GM19043 (cell line): ENCODE results near the gene TBC1D22A.

ENCODE experiments used
- ATAC-seq: cut with Tn5 transposase; IDR thresholded peaks from one replicate; pipeline ENCODE4 v1.9.1; 2021; ENCODE audit warnings: low read depth; ENCODE audit not compliant: unreplicated experiment

The TBC1D22A gene

DNA sequence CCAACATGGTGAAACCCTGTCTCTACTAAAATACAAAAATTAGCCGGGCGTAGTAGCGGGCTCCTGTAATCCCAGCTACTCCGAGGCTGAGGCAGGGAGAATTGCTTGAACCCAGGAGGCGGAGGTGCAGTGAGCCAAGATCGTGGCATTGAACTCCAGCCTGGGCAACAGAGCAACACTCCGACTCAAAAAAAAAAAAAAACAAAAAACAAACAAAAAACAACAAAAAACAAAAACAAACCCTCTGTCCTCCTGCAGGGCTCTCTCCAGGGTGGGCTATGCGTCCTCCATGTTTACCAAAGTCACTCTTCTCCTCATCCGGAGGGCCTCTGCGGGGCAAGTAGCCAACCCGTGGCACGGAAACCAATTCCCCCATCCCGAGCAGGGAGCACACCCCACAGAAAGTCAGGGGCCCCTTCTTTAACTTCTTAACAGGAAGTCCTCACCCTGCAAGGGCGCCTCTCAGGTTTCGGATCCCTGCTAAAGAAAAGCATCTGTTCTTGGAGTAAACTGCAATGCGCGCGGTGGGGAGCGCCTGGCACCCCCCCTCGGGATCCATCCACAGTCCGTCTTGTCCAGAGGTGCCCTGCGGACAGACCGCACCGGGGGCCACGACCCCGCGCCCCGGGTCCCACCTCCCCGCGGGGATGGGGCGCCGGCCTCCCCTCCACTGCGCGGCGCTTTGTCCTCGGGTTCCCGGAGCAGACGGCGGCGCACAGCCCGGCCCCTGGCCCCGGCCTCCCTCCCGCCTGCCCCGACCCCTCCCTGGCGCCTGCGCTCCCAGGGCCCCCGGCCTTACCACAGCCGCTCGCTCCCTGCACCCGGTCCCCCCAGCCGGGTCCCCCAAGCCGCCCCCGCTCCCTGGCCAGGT, 25.1 kb upstream of the TBC1D22A start:
- no peak for ATAC-seq

DNA sequence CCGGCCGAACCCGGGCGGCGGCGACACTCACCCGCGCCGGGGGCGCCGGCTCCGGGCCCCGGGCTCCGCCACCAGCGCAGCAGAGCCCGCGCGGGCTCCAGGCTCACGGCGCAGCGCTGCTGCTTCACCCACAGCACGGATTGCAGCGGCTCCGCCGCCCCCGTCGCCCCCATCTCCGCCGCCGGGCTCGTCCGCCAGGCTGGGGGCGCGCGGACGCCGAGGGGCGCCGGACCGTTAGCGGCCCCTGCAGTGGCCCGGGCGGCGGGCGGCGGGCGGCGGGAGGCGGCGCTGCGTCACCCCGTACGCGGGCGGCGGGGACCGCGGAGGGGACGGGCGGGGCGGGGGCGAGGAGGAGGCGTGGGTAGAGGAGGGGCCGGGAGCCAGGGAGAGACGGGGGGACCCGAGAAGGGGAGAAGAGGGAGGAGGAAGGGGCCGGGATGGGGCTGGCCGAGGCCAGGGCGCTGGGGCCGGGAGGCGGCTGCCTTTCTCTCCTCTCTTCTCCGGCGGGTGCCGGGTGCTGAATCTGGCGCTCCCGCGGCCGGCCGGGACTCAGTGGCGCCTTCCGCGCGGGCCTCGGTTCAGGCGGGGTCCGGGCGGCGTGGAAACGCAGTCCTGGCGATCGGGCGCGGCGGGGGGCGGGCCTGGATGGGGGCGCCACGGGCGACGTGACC, 24.3 kb upstream of the TBC1D22A start, which contains the start of gene CERK:
TSS of gene CERK (minus strand) at position 277 of the 671 bp plus-strand sequence. CDS start at position 173, 104 bp downstream.
- ATAC-seq, result no peak

DNA sequence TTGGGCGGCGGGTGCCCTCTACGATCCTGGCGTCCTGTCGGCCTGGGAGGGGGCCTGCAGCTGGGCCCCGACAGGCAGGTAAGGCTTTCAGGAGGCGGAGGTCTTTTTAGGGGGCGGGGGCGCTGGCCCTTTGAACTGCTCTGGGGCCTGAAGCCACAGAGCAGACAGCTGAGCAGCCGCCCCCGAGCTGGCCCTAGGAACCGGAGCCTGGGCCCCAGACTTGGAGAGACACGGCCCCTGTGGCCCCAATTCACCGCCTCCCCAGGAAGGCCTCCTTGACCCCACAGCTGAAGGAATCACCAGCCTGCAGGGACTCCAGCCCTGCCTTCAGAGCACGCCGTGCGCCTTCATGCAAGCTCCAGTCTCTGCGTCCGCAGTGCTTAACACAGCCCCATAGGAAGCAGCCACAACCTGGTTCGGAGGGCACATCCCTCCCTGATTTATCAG, 23.8 kb upstream of the TBC1D22A start:
- ATAC-seq, result no peak

DNA sequence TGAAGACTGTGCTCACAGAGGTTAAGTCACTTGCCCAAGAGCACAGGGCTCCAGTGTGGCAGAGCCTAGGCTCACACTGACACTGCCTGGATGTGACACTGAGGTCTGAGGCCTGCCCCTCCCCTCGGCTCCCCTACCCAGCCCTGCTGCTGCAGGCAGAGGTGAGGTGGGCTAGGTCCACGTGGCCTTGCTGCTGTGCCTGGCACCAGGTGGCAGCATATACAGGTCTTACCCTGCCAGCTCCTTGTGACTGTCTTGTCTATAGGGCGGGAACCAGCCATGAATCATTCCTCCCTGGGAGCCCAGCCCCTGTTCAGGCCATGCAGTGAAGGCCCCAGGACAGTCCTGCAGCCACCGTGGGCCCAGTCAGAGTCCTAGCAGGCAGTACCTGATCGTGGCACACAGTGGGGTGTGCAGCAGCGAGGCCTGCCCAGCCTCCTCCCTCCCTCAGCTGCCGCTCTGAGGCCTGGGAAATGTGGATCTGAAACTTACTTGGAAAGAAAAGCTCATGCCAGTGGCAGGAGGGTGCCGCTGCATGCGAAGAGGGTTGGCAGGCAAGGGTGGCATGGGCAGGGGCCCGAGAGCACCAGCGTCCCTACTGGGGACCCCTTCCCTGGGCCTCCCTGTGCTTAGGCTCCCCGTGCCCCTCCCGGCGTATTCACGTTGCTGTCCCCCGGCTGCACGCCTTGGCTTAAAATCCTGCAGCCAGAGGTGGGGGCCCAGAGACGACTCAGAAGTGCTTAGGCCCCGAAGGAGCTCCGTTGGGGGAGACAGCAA, 23.2 kb upstream of the TBC1D22A start:
- ATAC-seq, result no peak

DNA sequence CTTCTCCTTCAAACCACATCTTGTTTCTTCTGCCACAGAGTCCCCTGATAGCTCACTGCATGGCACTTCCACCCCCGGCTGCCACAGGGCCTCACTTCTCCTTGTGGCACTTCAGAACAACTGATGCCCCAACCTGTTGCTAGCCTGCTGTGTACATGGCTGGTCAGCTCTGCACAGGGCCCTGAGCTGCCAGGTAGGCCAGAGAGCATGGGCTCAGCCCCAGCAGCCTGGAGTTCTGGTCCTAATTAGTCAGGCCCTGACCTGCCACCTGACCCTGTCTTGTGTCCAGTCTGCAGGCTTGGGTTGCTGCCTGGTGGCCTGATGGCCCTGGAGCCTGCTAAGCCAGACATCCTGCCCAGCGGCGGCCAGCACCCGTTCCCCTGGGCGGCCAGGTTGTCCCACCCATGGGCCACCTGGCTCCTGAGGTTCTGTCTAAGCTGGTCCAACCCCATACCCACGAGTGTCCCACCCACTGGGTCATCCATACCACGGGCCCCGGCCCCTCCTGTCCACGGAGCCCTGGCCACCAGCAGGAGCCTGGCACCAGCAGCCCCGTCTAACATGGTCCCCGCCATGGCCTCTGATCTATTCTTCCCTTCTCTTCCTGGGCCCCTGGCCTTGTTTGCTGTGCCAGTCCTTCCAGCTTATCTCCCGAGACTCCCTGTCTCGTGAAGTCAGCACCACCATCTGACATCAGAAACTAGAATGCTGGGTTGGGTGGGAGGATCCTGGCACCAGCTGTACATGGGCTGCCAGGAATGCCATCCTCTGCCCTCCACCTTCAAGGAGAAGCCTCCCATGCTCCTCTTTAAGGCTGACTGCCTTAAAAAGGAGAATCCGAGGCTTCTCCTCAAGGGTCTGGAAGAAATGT, 21.3 kb upstream of the TBC1D22A start:
- no peak for ATAC-seq

DNA sequence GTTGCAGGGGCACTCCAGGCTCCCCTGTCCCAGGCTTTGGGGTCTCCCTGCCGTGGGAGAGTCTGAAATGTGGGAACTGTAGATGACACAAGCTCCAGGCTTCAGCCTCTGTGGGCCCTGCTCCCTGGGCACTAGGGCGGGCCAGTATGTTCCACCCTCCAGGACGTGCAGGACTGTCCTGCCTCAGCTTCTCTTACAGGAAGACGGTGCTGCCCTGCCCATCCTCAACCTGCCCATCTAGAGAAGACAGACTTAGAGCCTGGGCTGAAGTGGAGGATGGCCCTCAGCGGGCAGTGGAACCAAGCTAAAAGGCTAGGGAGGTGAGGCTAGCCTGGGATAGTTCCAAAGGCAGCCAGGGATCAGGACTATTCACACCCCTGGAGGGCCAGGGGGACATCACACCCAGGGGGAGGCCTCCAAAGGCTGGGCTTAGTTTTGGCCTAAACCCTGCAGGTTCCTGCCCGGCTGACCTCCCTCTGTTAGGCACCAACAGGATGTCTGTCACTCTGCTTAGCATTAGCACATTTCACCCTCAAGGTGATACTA, 20.4 kb upstream of the TBC1D22A start:
- no peak for ATAC-seq

DNA sequence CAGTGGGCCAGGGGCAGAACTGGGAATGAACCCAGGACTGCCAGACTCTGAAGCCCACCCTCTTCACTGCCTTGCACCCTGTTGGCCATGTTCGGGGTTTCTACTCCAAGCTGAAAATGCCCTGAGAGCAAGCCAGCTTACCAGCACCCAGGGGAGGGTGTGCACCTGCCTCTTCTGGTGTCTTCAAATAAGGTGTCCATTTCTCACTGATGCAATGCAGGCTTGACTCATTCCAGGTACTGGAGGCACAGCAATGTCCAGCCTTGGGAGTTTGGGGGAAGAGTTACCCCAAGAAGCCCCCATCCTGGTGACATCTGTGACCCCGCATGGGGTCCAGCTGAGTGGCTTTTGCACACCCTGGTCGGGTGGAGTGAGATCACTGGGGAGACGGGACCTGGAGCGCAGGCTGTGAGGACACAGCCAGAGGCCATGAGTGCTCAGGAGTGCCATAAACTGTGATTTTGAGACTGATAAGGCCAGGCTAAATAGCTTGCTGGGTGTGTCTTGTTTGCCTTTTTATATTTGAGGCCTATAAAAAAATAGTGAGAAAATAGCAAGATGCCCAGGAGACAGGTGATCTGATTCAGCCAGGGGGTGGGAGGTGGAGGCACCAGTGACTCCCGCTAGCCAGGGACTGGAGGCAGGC, 19.8 kb upstream of the TBC1D22A start:
- ATAC-seq, result no peak

DNA sequence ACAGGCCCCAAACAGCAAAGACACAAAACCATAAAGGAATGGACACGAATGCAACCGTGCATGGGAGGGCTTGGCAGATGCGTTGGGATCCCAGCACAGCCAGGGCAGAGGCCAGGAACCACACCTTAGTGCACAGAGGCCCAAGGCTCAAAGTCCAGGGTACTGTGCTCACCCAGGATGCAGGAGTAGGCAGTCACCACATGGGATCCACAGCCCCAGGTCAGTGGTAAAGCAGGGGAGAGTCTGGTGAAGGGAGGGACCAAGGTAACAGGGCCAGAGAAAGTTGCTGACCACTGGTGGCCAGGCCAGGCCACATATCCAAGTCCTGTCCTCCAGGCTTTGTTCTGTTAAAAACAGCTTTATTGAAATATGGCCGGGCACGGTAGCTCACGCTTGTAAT, 17.9 kb upstream of the TBC1D22A start:
- ATAC-seq, result no peak

DNA sequence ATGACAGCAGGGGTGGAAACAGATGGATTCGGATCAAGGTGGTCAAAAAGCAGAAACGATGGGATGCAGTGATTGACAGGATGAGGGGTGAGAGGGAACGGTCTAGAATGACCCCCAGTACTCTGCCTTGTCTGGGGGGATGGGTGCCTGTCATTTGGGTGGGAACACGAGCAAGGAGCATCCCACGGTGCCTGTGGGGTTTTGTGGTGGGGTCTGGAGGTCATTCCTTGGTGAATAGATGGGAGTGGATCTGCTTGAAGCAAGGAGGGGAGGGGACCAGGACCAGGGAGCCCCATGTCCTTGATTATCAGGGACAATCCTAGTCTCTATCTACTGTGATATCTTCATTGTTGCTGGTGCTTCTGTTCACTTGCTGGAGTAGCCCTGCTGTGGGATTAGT, 16.3 kb upstream of the TBC1D22A start:
- no peak for ATAC-seq

DNA sequence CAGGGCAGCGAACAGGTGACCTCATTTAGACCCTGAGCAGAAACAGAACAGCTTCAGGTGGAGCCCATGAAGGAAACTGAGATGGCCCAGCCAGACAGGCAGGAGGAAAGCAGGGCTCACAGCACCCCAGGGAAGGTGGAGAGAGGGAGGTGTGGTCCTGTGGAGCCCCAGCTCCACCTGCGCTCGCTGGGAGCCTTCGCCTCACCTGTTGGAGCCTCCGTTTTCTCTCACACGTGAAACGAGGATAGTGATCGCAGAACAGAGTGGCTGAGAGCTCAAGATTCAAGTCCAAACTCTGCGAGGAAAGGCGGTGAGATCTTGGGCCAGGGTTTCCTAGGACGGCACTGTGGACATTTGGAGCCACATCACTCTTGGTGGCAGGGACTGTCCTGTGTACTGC, 15.8 kb upstream of the TBC1D22A start:
- no peak for ATAC-seq

DNA sequence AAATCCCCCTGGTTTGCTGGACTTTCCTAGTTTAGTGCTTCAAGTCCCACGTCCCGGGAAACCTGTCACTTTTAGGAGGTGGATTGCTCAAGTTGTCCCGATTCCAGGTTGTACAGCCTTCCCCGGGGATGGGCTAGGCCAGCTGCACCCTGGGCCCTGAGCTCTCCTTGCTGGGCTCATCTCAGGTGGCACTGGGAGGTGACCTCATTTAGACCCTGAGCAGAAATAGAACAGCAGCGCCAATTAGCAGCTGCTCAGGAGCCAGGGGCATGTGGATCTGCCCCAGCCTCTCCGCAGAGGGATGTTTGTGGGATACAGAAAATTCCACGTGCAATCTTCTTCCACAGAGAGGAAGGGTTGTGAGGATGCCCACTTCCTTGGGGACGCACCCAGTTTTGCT, 14.8 kb upstream of the TBC1D22A start:
- no peak for ATAC-seq

DNA sequence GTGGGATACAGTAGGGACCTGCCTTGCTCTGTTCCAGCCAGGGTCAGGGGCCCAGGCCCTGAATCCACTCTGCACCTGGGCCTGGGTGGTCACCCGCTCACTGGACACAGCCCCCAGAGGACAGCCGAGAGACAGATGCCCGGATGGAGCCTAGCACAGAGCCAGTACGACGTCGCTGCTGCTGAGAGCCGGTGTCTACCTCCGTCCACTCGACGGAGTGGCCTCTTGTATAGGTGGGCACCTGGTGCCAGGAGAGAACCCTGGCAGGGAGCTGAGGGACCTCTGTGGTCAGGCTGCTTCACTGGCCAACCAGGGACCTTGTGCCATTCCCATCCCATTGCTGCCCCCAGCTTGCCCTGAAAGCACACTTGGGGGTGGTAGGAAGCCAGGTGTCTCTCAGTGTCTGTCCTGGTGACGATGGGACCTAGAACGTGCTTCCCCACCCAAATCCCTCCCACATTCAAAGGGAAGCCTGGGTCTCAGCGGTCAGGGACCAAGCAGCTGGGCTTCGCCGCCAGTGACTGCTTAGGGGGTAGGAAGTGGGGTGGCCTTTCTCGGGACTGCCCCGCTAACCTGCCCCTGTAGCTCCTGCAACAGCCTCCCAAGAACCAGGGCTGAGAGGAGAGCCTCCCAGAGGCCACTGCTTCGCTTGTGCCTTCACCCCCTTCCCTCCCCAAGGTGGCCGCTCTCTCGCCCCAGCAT, 14.1 kb upstream of the TBC1D22A start:
- no peak for ATAC-seq

DNA sequence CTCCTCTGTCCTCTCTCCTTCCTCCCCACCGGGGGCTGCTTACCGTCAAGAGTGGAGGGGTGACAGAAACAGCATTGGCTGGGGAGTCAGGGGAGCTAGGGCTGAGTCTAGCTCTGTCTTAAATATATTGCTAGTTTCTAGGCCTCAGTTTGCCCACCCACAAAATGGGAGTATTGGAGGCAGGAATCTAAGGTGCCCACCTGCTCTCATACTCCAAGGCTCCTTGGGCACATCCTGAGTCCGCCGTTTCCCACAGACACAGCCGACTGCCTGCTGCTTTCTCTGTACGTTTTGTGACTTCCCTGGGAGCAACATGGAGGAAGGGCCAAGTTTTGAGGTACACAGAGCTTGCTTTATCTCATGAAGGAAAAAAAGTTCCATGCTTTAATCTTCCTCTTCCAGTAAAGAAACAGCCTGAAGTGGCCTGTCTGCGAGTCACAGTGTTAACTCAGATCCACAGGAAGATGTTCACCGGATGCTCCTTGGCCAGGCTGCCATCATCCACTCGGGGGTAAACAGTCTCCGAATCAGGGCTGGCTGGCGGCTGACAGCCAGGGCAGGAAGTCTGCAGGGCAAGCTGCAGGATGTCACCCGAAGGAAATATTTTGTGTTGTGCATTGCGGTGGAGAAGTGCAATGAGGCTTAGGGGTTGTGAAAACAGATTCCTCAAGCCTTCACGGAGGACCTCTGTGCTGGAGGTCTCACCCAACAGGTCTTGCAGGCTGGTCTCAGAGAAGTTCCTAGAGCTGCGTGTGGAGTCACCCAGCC, 13.4 kb upstream of the TBC1D22A start:
- ATAC-seq, result no peak

DNA sequence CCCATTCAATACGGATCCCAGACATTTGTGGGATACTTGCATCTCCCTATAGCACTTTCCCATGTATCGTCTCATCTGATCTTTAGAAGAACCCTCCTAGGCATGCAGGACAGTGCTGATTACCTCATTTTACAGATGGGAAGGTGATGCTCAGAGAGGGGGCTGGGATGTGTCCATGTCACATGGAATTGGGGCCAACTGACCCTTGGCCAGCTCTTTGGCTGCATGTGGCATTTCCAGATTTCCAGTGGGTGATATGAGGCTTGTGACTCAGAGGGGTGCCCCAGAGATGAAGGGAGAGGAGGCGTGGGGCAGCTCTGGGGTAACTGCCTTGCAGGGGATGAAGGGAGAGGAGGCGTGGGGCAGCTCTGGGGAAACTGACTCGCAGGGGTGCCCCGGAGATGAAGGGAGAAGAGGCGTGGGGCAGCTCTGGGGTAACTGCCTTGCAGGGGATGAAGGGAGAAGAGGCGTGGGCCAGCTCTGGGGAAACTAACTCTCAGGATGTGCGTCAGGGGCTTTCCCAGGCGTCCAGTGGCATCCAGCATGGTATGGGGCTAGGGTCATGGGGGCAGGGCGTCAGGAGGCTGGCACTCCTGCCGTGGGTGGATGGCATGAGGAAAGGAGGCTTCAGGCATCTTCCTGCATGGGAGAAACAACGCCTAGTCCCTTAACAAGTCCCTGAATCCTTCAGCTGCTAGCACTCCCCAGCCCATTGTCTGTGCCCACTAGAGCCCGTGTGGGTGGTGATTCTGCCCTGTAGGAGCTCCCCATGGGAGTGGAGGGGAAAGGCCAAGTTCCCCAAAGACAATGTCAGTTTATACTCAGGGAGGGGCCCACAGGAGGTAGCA, 12.5 kb upstream of the TBC1D22A start:
- ATAC-seq, result no peak

DNA sequence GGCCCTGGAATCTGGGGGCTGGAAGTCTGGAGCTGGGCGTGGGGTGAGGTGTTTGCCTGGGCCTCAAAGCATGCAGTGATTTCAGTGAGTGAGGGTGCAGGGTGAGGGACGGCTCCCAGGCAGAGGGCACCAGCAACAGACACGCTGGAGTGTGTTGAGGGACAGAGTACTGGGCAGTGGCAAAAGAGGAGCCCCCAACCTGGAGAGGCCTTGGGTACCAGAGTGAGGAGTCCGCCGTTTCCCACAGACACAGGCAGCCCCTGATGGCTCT, 12.0 kb upstream of the TBC1D22A start:
- ATAC-seq, result no peak

DNA sequence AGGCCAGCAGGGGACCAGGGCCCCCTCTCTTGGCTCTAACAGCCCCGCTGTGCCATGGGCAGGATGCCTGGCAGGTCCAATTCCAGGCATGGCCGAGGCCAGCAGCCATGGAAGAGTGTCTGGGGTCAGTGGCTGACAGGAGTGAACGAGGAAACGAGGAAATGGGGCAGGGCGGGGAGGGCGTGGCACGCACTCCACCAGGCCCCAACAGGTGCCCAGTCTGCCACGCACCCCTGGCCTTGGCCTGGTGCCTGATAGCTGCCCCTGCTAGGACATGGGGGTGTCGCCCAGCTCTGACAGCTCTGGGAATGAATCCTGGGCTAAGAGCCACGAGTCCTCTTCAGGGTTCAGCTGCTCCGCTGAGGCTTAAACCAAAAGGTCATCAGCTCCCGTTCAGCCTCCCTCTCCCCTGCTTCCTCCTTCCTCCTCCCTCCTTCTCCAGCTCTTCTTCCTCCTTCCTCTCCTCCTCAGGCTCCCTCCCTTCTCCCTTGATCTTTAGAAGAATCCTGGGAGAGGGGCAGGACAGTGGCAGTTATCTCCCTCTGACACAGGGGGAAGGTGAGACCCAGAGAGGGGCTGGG, 11.5 kb upstream of the TBC1D22A start:
- ATAC-seq, result no peak
